KMS-11 (cell line): Measurements from ENCODE around the gene GPR153.

Experiments
- H2AFZ ChIP-seq: fragments of 200-600 bp; sonication (generic); 2 replicates; pipeline ENCODE4 v1.6.1; 2016; ENCODE audit warnings: antibody characterized with exemption, mixed run types, low read depth
- H3K27ac ChIP-seq: fragments of 200-600 bp; sonication (generic); 2 replicates; pipeline ENCODE4 v1.6.1; 2016; ENCODE audit warnings: mild to moderate bottlenecking, mixed run types
- H3K27me3 ChIP-seq: fragments of 200-600 bp; sonication (generic); 2 replicates; pipeline ENCODE4 v1.6.1; 2017; ENCODE audit warnings: mild to moderate bottlenecking, low read depth, mixed run types, moderate library complexity; ENCODE audit not compliant: insufficient read depth
- H3K36me3 ChIP-seq: fragments of 200-600 bp; sonication (generic); 2 replicates; pipeline ENCODE4 v1.6.1; 2017; ENCODE audit warnings: mild to moderate bottlenecking, mixed run types; ENCODE audit not compliant: insufficient read depth
- H3K4me1 ChIP-seq: fragments of 200-600 bp; sonication (generic); 2 replicates; pipeline ENCODE4 v1.6.1; 2016; ENCODE audit warnings: mild to moderate bottlenecking, low read depth, mixed run types; ENCODE audit not compliant: poor library complexity, severe bottlenecking
- H3K4me2 ChIP-seq: fragments of 200-600 bp; sonication (generic); 2 replicates; pipeline ENCODE4 v1.7.0; 2016; ENCODE audit warnings: mild to moderate bottlenecking, mixed run types
- H3K4me3 ChIP-seq: fragments of 200-600 bp; sonication (generic); IDR thresholded peaks from 2 replicates; pipeline ENCODE4 v1.6.1; 2017; ENCODE audit warnings: low read depth, low read length, mixed read lengths; ENCODE audit not compliant: insufficient read depth
- H3K79me2 ChIP-seq: fragments of 200-600 bp; sonication (generic); 2 replicates; pipeline ENCODE4 v1.6.1; 2016; ENCODE audit warnings: low read depth, mixed run types; ENCODE audit not compliant: insufficient read depth
- H3K9ac ChIP-seq: fragments of 200-600 bp; sonication (generic); 2 replicates; pipeline ENCODE4 v1.6.1; 2016; ENCODE audit warnings: mild to moderate bottlenecking, mixed run types
- H4K20me1 ChIP-seq: fragments of 200-600 bp; sonication (generic); 2 replicates; pipeline ENCODE4 v1.6.1; 2016; ENCODE audit warnings: mild to moderate bottlenecking, mixed run types; ENCODE audit not compliant: insufficient read depth
- TF ChIP-seq, protein P1 (sequence below): fragments of 200-600 bp; sonication (generic); conservative IDR thresholded peaks from 2 replicates; pipeline ENCODE4 v1.6.1; 2017; ENCODE audit warnings: low read depth, mild to moderate bottlenecking, antibody characterized with exemption, low read length, moderate library complexity, mixed read lengths

GPR153 gene

DNA sequence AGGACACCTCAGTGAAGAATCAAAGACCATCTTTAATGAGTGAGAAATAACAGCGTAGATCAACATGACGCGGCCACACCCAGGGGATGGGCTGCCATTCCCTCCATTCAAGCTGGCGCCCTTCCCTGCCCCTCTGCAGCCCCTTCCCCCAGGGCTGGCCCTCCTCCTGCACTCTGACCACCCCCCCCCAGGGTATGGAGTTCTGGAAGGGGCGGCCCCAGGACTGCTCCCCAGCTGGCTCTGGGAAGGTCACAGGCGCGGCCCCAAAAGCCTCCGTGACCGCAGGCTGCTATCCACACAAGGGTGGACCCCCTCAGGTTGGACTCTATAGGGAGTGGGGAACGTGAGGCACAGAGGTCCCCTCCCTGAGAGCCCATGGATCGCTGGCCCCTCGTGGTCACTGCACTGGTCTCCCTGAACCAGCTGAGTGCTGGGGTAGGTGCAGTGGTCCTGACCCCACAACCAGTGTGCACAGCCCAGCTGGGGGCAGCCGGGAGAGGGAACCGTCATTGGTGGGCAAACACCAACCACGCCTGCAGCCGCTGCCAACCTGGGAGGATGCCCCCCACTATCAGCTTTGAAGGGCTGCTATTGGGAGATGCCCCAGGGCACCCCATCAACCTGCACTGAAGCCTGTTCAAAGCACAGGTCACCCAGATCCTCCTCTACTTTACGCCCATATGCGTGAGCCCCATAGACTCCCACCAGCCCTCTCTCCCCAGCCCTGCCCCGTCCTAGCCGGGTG, 16.1 kb upstream of the GPR153 start:
- TF ChIP-seq, protein P1, sequence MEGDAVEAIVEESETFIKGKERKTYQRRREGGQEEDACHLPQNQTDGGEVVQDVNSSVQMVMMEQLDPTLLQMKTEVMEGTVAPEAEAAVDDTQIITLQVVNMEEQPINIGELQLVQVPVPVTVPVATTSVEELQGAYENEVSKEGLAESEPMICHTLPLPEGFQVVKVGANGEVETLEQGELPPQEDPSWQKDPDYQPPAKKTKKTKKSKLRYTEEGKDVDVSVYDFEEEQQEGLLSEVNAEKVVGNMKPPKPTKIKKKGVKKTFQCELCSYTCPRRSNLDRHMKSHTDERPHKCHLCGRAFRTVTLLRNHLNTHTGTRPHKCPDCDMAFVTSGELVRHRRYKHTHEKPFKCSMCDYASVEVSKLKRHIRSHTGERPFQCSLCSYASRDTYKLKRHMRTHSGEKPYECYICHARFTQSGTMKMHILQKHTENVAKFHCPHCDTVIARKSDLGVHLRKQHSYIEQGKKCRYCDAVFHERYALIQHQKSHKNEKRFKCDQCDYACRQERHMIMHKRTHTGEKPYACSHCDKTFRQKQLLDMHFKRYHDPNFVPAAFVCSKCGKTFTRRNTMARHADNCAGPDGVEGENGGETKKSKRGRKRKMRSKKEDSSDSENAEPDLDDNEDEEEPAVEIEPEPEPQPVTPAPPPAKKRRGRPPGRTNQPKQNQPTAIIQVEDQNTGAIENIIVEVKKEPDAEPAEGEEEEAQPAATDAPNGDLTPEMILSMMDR: no peak
- H3K27ac ChIP-seq: no peak overlapping the region
- no peaks in the 10 kb centered on the region for H4K20me1 ChIP-seq
- H3K27me3 ChIP-seq: no peaks in the 10 kb centered on the region
- no peak overlapping the region for H2AFZ ChIP-seq
- H3K4me1 ChIP-seq: no peaks in the 10 kb centered on the region
- no peak overlapping the region for H3K4me2 ChIP-seq
- no peaks in the 10 kb centered on the region for H3K36me3 ChIP-seq
- H3K79me2 ChIP-seq: no peaks in the 10 kb centered on the region
- H3K9ac ChIP-seq: no peak overlapping the region
- no peak overlapping the region for H3K4me3 ChIP-seq

- Histone ChIP-seq H3K79me2 (no peaks in the 10 kb centered on the region), H3K36me3 (no peaks in the 10 kb centered on the region), H3K27me3 (no peaks in the 10 kb centered on the region), H2AFZ (no peak overlapping the region), H3K4me3 (no peak overlapping the region), H3K27ac (no peak overlapping the region), H3K4me1 (no peaks in the 10 kb centered on the region), H3K4me2 (no peak overlapping the region), H3K9ac (no peak overlapping the region), H4K20me1 (no peaks in the 10 kb centered on the region)
- TF ChIP-seq, protein P1: no peak
These were observed 15.2 kb upstream of the GPR153 start for GRCh38 chr1:6275826-6276782.

- Histone ChIP-seq H3K27me3 (no peaks in the 10 kb centered on the region), H4K20me1 (no peaks in the 10 kb centered on the region), H3K9ac (no peak overlapping the region), H3K4me2 (no peak overlapping the region), H3K27ac (no peak overlapping the region), H3K36me3 (no peaks in the 10 kb centered on the region), H3K4me1 (no peaks in the 10 kb centered on the region), H3K79me2 (no peaks in the 10 kb centered on the region), H2AFZ (no peak overlapping the region), H3K4me3 (no peak overlapping the region)
- TF ChIP-seq, protein P1: no peak
These were observed 13.8 kb upstream of the GPR153 start for GRCh38 chr1:6274622-6275139.

DNA sequence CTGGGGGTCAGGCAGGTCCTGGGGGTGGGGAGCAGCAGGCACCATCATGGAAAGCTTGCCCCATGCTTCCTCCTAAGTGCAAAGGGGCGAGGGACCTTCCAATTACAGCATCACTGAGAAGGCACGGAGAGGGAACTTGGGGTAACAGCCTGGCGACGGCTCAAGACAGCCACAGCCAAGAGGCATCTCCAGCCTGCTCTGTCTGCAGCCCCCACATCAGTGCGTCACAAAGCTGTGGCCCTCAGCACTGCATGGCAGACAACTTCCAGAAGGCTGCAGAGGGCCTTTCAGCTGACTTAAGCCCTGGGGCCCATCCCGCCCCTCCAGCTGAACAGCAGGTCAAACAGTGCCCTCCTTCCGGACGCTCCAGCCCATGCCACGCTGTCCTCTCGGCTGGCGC, 13.2 kb upstream of the GPR153 start:
- Histone ChIP-seq H2AFZ (no peak overlapping the region), H3K27me3 (no peaks in the 10 kb centered on the region), H3K4me3 (no peak overlapping the region), H3K36me3 (no peaks in the 10 kb centered on the region), H3K9ac (no peak overlapping the region), H3K4me1 (no peaks in the 10 kb centered on the region), H3K4me2 (no peak overlapping the region), H4K20me1 (no peaks in the 10 kb centered on the region), H3K27ac (no peak overlapping the region), H3K79me2 (no peaks in the 10 kb centered on the region)
- TF ChIP-seq, protein P1: no peak
